Measurements from ENCODE around the gene HP.
A peak's percentile ranks its signal among the peaks of the same experiment; 100 is the strongest.
"Not testable (repeated sequence)": the region's sequence is repeated elsewhere in the genome, so short reads cannot be mapped to it uniquely, and the experiment has no call there.

The HP gene, protein sequence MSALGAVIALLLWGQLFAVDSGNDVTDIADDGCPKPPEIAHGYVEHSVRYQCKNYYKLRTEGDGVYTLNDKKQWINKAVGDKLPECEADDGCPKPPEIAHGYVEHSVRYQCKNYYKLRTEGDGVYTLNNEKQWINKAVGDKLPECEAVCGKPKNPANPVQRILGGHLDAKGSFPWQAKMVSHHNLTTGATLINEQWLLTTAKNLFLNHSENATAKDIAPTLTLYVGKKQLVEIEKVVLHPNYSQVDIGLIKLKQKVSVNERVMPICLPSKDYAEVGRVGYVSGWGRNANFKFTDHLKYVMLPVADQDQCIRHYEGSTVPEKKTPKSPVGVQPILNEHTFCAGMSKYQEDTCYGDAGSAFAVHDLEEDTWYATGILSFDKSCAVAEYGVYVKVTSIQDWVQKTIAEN
- total RNA-seq, result 0 reads per million in 4 experiments

DNA sequence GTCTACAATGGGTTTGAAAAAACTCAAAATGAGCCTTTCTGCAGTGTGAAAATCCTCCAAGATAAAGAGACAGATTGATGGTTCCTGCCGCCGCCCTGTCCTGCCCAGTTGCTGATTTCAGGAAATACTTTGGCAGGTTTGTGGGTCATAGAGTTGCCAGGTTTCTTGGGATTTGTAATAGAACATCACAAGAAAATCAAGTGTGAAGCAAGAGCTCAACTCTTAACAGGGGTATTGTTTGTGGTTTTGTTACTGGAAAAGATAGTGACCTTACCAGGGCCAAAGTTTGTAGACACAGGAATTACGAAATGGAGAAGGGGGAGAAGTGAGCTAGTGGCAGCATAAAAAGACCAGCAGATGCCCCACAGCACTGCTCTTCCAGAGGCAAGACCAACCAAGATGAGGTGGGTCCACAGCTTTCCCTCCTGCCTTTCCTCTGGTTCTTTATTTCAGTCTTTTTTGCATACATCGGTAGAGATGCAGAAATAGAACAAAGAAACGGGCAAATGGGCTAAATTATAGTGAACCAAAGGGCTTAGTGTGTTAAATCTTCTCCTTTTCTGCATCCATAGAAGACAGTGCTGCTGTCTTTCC lies at the start of gene HP:
TSS of gene HP (plus strand) at position 252 of the 594 bp plus-strand sequence. CDS start at position 400, 148 bp downstream.
- DNase-seq, result not testable (repeated sequence)

DNA sequence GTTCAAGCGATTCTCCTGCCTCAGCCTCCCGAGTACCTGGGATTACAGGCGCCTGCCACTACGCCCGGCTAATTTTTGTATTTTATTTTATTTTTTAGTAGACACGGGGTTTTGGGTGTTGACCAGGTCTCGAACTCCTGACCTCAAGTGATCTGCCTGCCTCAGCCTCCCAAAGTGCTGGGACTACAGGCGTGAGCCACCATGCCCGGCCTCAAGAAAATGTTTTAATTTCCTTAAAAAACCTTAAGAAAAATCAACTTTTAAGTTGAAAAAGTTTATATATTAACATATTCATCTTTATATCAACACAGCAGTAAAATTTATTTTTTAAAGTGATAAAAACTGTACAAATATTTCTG lies 46.3 kb upstream of the HP start:
- not testable (repeated sequence) for DNase-seq

DNA sequence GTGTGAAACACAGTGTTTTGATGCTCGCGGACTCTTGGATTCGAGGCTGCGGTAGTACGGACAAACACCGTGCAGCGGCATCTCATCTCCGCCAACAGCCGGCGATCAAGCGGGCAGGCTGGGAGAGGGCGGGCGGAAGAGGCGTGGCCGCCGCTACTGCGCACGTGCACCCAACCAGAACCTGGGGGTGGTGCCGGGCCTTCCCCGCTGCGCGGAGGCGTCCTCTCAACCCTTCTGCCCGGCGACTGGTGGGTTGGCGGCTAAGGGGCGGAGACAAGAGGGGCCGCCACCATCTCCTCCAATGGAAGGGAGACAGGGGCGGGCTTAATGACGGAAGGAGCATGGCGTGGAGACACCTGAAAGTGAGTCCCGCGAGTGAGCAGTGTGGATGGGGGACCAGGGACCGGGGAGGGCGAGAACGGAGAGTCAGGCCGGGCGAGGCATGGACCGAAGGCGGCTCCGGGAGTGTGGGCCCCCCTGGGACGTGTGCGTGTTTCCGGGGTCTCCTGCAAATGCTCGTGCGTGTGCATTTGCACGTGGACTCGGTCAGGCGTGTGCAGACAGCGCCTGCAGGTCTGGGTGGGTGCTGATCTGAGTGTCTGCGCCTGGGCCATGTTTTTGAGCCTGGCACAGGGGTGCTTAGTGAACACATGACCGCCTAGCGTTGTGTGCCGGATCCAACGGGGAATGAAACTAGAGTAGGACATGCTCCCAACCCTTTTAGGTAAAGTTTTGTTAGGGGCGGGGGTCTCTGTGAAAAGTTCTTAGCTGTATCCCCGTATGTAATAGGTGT lies 45.7 kb upstream of the HP start, which contains the start of gene DHODH:
TSS of gene DHODH (plus strand) at position 321 of the 793 bp plus-strand sequence. CDS start at position 342, 21 bp downstream.
- DNase-seq, result peak; percentile 95

DNA sequence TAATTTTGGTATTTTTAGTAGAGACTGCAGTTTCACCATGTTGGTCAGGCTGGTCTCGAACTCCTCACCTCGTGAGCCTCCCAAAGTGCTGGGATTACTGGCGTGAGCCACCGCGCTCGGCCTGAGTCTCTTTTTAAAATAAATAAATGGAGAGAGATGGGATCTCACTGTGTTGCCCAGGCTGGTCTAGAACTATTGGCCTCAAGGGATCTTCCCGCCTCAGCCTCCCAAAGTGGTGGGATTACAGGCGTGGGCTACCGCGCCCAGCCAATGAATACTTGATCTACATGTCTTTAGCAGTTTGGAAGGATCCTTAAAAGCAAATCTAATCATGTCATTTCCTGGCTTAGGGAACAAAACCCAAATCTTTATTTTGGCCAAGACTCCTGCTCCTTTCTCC lies 44.5 kb upstream of the HP start:
- DNase-seq, result no peak

DNA sequence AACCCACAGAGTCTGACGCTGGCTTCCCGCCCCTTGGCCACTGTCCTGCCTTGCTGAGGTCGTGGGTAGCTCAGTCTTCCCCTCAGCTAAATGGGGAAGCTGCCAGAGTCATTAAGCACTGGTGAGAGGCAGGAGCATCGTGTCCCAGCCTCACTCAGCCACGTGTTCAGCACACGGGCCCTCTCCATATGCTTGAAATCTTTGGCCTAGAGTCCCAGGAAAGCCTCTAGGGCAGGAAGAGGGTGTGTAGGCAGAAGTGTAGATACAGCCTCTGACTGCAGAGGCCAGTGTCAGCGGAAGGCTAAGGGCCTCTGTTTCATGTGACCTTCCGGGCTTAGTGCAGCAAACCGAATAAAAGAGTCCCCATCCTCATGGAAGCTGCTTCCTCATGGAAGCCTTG lies 41.7 kb upstream of the HP start:
- no peak for DNase-seq

DNA sequence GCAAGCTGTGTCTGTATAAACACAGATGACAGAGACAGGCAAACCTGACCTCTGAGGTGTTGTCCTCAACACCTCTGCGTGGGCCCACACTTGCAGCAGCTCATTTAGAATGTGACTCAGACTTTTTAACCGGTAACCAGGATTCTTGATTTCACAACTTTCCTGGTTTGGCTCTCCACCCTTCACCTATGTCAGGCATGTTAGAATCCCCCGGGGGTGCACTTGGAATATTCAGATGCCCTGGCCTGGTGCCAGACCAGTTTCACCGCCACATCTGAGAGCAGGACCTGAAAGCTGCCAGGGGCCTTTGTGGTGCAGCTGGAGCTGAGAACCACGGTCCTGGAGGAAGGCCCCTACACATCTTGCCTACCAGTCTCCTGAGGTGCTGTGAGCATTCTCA lies 40.9 kb upstream of the HP start:
- DNase-seq, result no peak

DNA sequence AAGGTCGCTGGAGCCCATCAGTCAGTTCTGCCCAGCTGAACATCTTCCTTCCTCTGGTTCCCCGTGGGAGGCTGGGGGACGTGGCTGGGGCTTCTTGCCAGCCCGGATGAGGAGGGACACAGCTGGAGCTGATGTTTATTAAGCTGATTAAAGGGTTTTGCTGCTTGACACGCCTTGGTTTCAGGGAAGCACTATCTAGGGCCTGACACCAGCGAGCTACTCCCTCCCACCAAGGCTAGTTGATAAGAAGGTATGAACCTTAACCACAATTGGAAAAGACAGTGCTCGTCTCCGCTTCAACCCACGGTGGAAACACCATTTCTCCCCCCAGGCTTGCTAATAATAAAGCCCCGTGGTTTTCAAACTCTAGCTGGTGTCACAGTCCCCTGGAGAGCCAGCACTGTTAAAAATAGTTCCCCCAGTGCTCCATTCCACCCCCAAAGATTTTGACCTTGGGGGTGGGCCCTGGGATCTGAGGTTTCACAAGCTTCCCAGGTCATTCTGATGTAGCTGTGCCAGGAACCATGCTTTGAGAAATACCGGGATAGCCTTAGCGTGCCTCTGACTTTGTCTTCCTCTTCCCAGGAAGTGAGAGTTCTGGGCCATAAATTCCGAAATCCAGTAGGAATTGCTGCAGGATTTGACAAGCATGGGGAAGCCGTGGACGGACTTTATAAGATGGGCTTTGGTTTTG lies 40.3 kb upstream of the HP start:
- no peak for DNase-seq

DNA sequence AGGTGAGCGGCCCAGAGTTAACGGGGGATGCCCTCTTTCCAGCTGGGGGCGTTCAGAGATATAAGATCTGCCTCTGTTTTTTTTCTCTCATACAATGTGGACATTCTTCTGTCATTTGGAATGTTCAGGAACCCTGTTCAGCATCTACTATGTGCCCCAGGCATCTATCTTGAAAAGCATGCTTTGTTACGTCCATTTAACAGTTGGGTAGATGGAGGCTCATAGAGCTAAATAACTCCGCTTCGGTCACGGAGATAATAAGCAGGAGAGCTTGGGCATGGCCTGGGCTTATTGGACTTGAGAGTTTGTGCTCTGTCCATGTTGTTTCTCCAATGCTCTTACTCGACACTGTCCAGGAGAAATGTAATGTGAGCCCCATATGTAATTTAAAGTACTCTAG lies 39.6 kb upstream of the HP start:
- no peak for DNase-seq

DNA sequence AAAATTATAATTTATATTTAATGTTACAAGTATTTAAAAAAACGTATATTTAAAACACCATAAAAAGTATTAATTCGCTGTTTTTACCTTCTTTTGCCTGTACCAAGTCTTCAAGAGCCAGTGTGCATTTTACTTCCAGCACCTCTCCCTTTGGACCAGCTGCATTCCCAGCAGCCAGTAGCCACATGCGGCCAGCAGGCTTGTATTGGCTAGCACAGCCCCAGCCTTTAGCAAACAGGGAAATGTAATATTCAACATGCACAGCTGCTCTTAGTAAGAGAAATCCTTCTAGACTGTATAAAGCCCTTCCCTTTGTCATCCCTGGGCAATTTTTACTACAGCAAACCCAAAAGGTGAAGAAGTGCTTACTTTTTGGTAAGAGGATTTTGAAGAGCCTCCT lies 39.2 kb upstream of the HP start:
- DNase-seq, result no peak

DNA sequence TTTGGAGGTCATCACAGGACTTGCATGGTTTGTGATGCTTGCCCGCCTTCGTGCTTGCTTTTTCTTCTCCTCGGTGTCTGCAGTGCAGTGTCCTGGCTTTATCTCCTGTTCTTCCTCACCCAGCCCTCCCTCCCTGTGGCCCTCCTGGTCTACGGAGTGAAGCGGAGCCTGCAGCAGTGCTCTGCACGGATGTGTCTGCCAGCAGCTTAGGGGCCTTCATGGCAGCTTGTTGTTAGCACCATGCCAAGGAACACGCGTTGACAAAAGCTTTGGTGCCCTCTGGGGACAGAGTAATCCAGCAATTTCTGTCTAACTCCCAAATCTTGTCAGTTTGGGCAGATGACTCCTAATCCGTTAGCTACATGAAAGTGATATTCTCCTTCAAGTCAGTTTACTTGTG lies 35.8 kb upstream of the HP start:
- DNase-seq, result no peak

DNA sequence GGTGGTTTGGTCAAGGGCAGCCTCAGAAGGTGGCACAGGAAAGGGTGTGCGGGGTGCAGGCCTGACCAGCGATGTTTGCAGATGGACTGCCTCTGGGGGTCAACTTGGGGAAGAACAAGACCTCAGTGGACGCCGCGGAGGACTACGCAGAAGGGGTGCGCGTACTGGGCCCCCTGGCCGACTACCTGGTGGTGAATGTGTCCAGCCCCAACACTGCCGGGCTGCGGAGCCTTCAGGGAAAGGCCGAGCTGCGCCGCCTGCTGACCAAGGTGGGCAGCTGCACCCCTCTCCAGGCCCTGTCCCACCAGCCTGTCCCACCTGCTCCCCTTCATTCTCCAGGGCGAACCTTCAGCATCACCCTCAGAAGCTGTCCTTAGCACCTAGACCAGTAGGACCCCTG lies 33.3 kb upstream of the HP start:
- no peak for DNase-seq

DNA sequence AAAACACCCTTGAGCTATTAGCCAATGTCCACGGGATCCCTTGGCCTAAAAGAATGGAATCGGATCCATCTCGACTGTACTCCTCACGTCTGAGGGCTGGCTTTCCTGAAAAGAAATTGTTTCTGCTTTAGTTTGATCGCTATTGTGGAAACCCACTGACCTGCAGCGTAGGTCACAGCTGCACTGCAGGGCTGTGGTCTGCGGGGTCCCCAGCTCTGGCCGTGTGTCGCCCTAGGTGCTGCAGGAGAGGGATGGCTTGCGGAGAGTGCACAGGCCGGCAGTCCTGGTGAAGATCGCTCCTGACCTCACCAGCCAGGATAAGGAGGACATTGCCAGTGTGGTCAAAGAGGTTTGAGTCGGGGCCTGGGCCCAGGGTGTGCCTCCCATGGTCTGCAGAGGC lies 32.2 kb upstream of the HP start:
- DNase-seq, result no peak

DNA sequence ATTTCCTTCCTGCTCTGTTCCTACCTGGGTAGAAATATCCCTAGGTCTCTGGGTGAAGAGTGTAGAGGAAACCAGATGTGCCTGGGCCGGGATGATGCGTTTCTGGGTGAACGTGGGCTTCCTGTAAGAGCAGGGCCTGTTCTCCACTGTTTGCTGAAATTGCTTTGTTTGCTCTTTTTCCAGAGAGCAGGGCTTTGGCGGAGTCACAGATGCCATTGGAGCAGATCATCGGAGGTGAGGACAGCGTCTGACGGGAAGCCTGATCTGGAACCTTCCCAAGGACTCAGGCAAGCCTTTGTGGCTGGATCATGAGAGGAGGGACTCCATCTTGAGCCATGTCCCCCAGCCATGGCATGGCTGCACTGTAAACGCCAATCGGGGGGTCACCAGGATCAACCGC lies 30.3 kb upstream of the HP start:
- no peak for DNase-seq

DNA sequence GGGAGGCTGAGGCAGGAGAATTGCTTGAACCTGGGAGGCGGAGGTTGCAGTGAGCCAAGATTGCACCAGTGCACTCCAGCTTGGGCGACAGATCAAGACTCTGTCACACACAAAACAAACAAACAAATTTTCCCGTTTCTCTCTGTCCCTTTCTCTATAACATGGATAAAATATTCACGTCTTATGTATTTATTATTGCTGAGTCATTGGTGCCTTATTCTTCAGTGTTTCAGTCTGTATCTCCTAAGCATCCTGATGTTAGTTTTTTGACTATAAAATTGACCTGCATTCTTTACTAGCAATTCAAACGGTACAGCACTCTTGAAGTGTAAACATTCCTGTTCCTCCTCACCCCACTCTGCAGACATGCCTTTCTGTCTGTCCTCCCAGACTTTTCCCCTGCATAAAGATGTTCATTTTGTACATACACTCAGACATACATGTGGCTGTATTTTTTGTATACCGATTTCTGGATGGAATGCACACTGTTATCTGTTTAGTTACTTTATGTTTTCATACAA lies 29.4 kb upstream of the HP start:
- DNase-seq, result no peak

DNA sequence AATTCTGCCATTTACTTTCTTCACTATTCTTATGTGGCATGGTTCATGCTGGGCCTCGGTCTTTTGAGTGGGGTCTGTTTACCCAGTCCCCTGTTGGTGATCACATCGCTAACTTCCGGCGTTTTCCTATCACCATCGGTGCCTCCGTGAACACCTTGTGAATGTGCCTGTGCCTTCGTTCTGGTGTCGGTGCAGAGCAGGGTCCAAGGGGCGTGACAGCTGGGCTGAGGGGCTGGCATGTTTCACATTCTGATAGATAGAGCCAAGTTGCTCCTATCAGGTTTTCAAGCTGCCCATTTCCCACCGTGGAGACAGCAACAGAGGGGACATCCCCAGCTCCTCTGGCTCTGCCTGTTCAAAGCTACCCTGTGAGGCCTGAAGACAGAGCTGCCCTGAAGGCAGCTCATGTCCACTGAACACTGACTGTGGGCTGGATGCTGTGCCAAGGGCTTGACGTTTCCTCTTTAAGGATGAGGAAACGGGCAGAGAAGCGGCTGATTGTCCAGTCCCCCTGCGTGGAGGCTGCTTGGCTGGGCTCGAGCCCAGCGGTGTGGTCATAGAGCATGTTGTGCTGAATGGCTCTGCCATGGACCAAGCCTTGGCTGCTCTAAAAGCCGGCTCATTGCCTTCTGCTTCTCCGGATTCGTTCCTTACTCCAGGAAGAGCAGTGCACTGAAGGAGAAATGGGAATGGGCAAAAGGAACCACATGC lies 28.7 kb upstream of the HP start:
- no peak for DNase-seq

DNA sequence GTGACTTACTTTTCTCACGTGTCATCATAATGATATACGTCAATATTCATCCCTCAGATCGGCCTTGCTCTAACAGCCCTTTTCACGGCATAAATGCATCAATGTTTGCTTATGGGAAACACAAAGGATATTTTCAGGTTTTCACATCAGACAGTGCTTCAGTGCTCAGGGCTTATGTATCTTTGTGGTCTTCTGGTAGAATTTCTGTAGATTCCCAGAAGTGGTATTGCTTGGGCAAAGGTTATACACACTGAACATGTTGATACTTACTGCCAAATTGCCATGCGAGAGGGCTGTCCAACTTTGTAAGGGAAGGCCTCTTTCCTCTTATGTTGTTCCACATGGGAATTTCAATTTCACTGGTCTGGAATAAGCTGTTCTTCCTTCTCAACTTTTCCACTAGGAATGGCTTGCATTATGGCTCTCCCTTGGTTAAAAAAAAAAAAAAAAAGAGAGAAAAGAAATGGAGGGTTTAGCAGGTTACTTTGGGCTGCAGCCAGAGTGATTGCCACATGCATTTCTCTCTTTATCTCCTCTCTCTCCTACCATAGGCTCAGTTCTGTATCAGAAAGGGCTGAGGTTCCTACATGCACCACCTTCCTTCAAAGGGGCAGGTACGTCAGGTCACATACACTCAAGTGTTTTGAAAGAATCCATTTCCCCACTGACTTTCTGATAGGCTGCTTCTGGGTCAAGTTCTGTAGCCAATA lies 26.5 kb upstream of the HP start:
- no peak for DNase-seq

DNA sequence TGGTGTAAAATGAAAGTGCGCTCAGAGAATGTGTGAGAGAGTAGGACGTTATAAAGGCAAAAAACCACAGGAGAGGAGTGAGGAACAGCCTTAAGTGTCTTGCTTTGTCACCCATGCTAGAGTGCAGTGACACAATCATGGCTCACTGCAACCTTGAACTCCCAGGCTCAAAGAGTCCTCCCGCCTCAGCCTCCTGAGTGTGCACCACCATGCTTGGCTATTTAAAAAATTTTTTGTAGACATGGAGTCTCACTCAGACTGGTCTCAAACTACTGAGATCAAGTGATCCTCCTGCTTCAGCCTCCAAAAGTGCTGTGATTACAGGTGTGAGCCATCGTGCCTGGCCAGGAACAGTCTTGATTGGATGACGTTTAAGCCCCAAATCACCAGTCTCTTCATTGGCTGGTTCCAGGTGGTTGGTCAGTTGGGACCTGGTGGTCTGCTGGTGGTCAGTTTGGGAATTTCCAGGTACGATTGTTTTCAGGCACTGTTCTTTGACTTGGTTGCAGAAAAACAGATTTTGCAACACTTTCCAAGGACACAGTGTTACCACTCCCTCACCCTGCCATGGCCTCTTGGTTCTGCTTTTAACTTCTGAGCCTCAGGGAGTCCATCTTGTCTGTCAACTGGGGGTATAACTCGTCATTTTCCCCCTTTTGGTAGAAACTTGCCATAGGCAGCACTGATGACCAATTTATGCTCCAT lies 24.6 kb upstream of the HP start:
- no peak for DNase-seq

DNA sequence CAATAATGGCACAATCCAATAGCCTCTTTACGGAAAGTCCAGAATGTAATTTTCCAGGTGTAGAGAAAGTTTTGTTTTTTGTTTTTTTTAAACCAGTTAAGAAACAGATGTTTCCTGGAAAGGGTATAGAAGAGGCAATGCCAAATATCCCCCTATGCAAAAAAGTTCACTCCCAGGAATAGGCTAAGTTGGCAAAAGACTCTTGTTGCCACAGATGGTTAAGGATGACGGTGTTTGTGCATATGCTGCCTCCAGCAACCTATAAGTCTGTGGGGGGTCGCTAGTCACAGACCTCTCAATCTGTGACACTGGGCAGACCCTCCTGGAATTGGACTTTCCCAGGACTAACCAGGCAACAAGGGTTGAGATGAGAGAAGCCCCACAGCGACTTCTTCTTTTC lies 20.9 kb upstream of the HP start:
- DNase-seq, result no peak

DNA sequence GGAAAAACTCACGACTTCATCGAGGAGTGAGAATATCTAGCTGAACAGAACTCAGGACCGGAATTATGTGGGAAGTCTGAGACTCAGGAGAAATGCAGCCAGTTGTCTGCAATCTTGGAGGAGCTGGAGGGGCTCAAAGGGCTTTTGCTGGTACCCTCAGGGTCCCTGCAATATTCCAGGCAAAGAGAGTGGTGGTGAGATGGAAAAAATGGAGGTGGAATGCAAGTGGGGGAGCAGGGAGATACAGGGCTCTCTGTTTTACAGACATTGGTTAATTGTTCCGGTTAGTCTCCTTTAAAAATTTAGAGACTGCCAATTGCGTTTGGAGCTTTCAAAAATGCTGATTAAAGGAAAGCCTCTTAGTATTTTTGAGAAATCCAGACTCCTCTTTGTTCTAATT lies 18.2 kb upstream of the HP start:
- no peak for DNase-seq

DNA sequence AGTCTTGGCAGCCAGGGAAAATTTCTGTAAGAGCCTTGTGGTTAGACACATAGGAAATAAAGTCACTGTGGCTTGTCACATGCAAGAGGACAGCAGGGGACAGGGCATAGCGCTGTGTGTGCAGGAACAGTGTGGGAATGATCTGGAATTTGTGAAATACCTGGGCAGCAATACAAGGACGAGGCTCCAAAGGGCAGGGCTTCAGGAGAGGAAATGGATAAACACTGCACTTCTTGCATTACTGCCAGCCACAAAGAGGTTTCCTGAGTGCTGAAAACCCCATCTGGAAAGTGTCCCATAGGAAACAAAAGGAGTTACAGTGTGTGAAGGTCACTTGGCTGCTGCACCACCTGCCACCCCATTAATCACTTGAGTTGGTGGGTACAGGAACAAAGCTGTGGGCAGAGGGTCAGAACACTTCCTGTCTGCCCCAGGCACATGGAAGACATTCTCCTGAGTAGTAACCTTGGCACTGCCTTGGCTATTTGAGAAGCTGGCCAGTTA lies 12.1 kb upstream of the HP start:
- no peak for DNase-seq

DNA sequence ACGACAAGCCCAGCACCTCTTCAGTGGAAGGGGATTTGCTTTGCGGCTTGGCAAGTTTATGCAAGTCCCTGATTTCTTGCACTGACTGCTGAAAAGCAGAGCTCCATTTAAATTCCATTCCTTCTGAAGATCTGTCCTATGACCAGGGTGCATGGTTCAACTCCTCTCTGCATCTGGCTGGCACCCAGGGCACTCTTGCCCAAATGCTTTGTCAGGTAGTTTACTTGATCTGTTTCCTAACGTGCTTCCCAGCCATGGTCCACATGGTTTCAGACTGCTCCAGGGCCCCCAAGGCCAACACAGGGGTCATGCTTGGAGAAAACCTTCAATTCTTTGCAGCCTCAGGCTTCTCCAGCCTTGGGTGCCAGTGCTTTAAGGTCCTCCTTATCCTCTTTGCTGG lies 11.2 kb upstream of the HP start:
- DNase-seq, result no peak
